GM13976 (cell line): Measurements from ENCODE around the gene LRRC38.

Experiments used
- DNase-seq: peaks from one replicate; pipeline ENCODE4 v3.0.0; 2012; ENCODE audit warnings: low spot score
- in situ Hi-C: fragments of 300-500 bp; cut with MboI; formaldehyde crosslinking; loops from one replicate; pipeline ENCODE4 v1.12.0; 2022; ENCODE audit warnings: low sequenced_read_pairs, mixed read lengths, inconsistent platforms; ENCODE audit not compliant: unreplicated experiment
- TF ChIP-seq, protein P1 (sequence below): IDR thresholded peaks from 2 replicates; pipeline ENCODE4 v1.5.1; 2012; ENCODE audit warnings: borderline replicate concordance, mild to moderate bottlenecking; ENCODE audit not compliant: insufficient read depth; ENCODE audit errors: extremely low read depth, missing control alignments, control extremely low read depth

The LRRC38 gene

GRCh38 chr1:13495186-13495585 is 18.6 kb downstream of the LRRC38 start:
- TF ChIP-seq, protein P1, sequence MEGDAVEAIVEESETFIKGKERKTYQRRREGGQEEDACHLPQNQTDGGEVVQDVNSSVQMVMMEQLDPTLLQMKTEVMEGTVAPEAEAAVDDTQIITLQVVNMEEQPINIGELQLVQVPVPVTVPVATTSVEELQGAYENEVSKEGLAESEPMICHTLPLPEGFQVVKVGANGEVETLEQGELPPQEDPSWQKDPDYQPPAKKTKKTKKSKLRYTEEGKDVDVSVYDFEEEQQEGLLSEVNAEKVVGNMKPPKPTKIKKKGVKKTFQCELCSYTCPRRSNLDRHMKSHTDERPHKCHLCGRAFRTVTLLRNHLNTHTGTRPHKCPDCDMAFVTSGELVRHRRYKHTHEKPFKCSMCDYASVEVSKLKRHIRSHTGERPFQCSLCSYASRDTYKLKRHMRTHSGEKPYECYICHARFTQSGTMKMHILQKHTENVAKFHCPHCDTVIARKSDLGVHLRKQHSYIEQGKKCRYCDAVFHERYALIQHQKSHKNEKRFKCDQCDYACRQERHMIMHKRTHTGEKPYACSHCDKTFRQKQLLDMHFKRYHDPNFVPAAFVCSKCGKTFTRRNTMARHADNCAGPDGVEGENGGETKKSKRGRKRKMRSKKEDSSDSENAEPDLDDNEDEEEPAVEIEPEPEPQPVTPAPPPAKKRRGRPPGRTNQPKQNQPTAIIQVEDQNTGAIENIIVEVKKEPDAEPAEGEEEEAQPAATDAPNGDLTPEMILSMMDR = no peak
- DNase-seq = no peak
- in situ Hi-C loops = no loop called here

GRCh38 chr1:13494712-13495111 is 19.1 kb downstream of the LRRC38 start:
- TF ChIP-seq, protein P1 = no peak
- DNase-seq = no peak
- in situ Hi-C loops = no loop called here

DNA sequence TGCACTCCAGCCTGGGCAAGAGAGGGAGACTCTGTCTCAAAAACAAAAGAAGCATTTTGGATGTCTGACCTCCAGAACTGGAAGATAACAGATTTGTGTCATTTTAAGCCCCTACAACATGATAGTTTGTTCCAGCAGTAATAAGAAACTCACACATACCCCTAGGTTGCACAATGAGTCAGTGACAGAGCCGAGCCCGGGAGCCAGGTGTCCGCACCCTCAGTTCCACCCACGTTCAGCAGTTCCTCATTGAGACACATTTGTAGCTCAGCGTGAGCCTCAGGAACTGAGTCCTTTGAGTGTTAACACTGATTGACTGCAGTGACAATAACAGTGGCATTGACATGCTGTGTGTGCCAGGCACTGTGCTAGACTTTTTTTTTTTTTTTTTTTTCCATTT is 19.8 kb downstream of the LRRC38 start:
- in situ Hi-C loops = no loop called here
- TF ChIP-seq, protein P1 = no peak
- peak; percentile 57 for DNase-seq

DNA sequence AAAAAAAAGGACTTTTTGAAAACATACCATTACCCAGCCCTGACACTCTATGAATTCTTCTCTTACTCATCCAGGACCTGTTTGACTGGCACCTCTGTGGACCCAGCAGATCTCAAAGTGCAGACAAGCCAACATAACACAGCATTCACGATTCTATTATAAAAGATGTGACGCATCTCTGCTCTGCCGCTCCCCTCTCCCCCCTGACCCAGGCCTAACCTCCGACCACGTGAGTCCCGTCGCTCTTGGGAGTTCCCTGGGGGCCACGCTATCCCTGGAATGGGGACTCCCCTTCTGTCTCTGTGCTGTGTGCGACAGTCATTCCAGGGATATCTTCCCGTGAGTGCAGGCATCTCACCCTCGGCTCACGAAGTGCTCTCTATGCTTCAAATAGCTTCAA is 21.1 kb downstream of the LRRC38 start:
- DNase-seq = no peak
- in situ Hi-C loops = no loop called here
- TF ChIP-seq, protein P1 = no peak

GRCh38 chr1:13487957-13488356 is 25.8 kb downstream of the LRRC38 start:
- TF ChIP-seq, protein P1 = no peak
- in situ Hi-C loops = no loop called here
- no peak for DNase-seq

DNA sequence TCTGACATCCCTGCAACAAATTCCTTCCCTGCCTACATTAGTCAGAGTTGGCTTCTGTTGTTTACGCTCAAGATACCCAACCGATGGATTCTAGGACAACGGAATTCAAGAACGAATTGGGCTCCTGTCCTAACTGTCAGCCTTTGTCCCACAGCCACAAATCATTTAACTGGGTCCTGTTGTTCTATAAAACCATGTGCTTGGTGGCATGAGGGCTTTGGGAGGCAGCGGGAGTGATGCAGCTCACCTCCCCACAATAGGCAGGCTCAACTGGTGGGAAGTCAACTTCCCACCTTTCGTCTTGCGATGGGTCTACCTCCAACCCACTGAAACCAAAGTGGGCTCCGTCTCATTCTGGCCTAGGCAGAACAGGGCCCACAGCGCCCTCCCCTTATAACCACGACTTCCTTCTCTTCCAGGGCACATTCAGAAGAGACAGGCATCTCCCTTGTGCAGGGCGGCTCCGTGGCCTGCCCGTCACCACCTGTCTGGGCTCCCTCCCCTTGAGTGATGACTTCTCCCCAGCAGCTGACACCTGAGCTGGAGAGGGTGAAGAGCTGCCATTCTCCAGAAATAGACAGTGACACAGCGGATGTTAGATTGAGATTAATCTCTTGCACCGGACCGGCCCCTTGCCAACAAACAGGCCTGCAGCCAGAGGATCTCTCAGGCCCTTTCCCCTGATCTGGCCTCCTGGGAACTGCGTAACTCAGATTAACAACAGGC is 26.5 kb downstream of the LRRC38 start:
- in situ Hi-C loops = no loop called here

More for the DNA sequence above, 26.5 kb downstream of the LRRC38 start:
- TF ChIP-seq, protein P1 = no peak
- no peak for DNase-seq
